CD14-positive monocyte (primary cell): ENCODE results near the gene ADAMTS15. TPM values are rescaled to one million over a fixed set of nuclear protein-coding genes. Genes with fewer than 3 reads are reported as not detected.

Experiments
- DNase-seq, 3 donors: peaks; one replicate each; pipeline ENCODE4 v3.0.0-alpha.2; 2011 to 2022
- H2AFZ ChIP-seq: 2 replicates; pipeline ENCODE4 v1.6.0; 2012; ENCODE audit warnings: mild to moderate bottlenecking, low read depth, low read length, inconsistent platforms; ENCODE audit not compliant: insufficient read depth, poor library complexity, severe bottlenecking
- H3K27ac ChIP-seq, 2 donors: 1 replicate in 1 of 2; 2 replicates in 1 of 2; pipeline ENCODE4 v1.5.1; 2012 to 2013; ENCODE audit warnings: low read length in 2 of 2, control low read depth in 1 of 2, inconsistent platforms in 1 of 2, low read depth in 1 of 2, mild to moderate bottlenecking in 1 of 2
- H3K27me3 ChIP-seq, 2 donors: one replicate each; pipeline versions ENCODE4 v1.6.0 to v1.6.1; 2011 to 2013; ENCODE audit warnings: low read length in 2 of 2; ENCODE audit not compliant: control insufficient read depth in 2 of 2, insufficient read depth in 2 of 2
- H3K36me3 ChIP-seq, 2 donors: replicated peaks in 1 of 2; 1 replicate in 1 of 2; 2 replicates in 1 of 2; pipeline versions ENCODE4 v1.5.1 to v1.6.1; 2012 to 2013; ENCODE audit warnings: low read length in 2 of 2, control low read depth in 1 of 2, inconsistent platforms in 1 of 2, mild to moderate bottlenecking in 1 of 2; ENCODE audit not compliant: insufficient read depth in 2 of 2, control insufficient read depth in 1 of 2
- H3K4me1 ChIP-seq, 2 donors: 1 replicate in 1 of 2; 2 replicates in 1 of 2; pipeline versions ENCODE4 v1.5.1 to v1.6.1; 2012 to 2013; ENCODE audit warnings: low read length in 2 of 2, control low read depth in 1 of 2, inconsistent platforms in 1 of 2, mild to moderate bottlenecking in 1 of 2, moderate library complexity in 1 of 2; ENCODE audit not compliant: insufficient read depth in 2 of 2, control insufficient read depth in 1 of 2
- H3K4me2 ChIP-seq: replicated peaks from 2 replicates; pipeline ENCODE3; 2012; ENCODE audit warnings: low read length, moderate library complexity, mild to moderate bottlenecking; ENCODE audit not compliant: poor library complexity, severe bottlenecking; ENCODE audit errors: extremely low read depth
- H3K4me3 ChIP-seq, 3 experiments: fragments of 200-600 bp in 1 of 3; sonication (generic) in 1 of 3; replicated peaks in 1 of 3; 1 replicate in 2 of 3; 2 replicates in 1 of 3; pipeline ENCODE4 v1.5.1; 2011 to 2013; ENCODE audit warnings: low read length in 3 of 3, mild to moderate bottlenecking in 3 of 3, control low read depth in 2 of 3, low read depth in 2 of 3, inconsistent platforms in 1 of 3, moderate library complexity in 1 of 3
- H3K79me2 ChIP-seq: 2 replicates; pipeline ENCODE4 v1.6.0; 2012; ENCODE audit warnings: mild to moderate bottlenecking, control low read depth, inconsistent platforms, low read length, moderate library complexity; ENCODE audit not compliant: insufficient read depth
- H3K9ac ChIP-seq: 2 replicates; pipeline ENCODE4 v1.6.0; 2017; ENCODE audit warnings: low read length, mild to moderate bottlenecking; ENCODE audit not compliant: insufficient read depth, poor library complexity, severe bottlenecking
- H3K9me3 ChIP-seq, 2 donors: replicated peaks in 1 of 2; 1 replicate in 1 of 2; 2 replicates in 1 of 2; pipeline versions ENCODE4 v1.5.1 to v1.6.1; 2012 to 2013; ENCODE audit warnings: low read length in 2 of 2, control low read depth in 1 of 2; ENCODE audit not compliant: control insufficient read depth in 1 of 2, insufficient read depth in 1 of 2
- H4K20me1 ChIP-seq: 2 replicates; pipeline ENCODE4 v1.6.0; 2012; ENCODE audit warnings: mild to moderate bottlenecking, low read length, control low read depth, moderate library complexity; ENCODE audit not compliant: insufficient read depth
- H3K27ac Mint-ChIP-seq, 7 donors: one replicate each; pipeline ENCODE4 v1.8.0; 2020; ENCODE audit warnings: mild to moderate bottlenecking in 7 of 7, mixed read lengths in 7 of 7, moderate library complexity in 6 of 7, inconsistent platforms in 2 of 7
- H3K27me3 Mint-ChIP-seq, 3 donors: one replicate each; pipeline ENCODE4 v1.8.0; 2021 to 2022; ENCODE audit warnings: low read depth in 3 of 3, mild to moderate bottlenecking in 3 of 3, mixed read lengths in 3 of 3, moderate library complexity in 3 of 3, inconsistent platforms in 1 of 3
- H3K36me3 Mint-ChIP-seq, 2 donors: one replicate each; pipeline ENCODE4 v1.8.0; 2020; ENCODE audit warnings: mixed read lengths in 2 of 2, inconsistent platforms in 1 of 2, mild to moderate bottlenecking in 1 of 2
- H3K4me1 Mint-ChIP-seq: one replicate; pipeline ENCODE4 v1.8.0; 2020; ENCODE audit warnings: mild to moderate bottlenecking, mixed read lengths
- H3K4me3 Mint-ChIP-seq, 2 donors: one replicate each; pipeline ENCODE4 v1.8.0; 2020; ENCODE audit warnings: mild to moderate bottlenecking in 2 of 2, mixed read lengths in 2 of 2, moderate library complexity in 1 of 2
- H3K9me3 Mint-ChIP-seq, 7 donors: one replicate each; pipeline ENCODE4 v1.8.0; 2020 to 2022; ENCODE audit warnings: mixed read lengths in 7 of 7, mild to moderate bottlenecking in 6 of 7, moderate library complexity in 6 of 7, inconsistent platforms in 2 of 7
- WGBS: methylation state at CpG from one replicate; pipeline ENCODE4 v1.1.5; 2013; ENCODE audit warnings: missing lambda C conversion rate; ENCODE audit not compliant: insufficient coverage; 5-methylcytosine and 5-hydroxymethylcytosine counted together
- intact Hi-C, 2 donors: fragments of 100-400 bp; cut with micrococcal nuclease; formaldehyde crosslinking; loops; one replicate each; pipeline versions ENCODE4 v1.15.0 to v1.15.1; 2023
- polyA plus RNA-seq, 3 donors: library from polyadenylated mRNA; depleted of rRNA in 1 of 3; unstranded in 2 of 3; stranded (reverse) in 1 of 3; fragments of 300-500 nt in 2 of 3; fragments of >200 nt in 1 of 3; fragmentation: Illumina TruSeq in 2 of 3; gene quantifications; 1 replicate in 2 of 3; 2 replicates in 1 of 3; pipeline ENCODE4 v1.2.3, GENCODE V29; 2012 to 2021
- TF ChIP-seq, protein P1 (sequence below): fragments of 200-600 bp; IDR thresholded peaks from one replicate; pipeline ENCODE4 v1.8.0; 2022; ENCODE audit warnings: antibody characterized with exemption, mild to moderate bottlenecking

The ADAMTS15 gene
- polyA plus RNA-seq, 3 donors = not detected

DNA sequence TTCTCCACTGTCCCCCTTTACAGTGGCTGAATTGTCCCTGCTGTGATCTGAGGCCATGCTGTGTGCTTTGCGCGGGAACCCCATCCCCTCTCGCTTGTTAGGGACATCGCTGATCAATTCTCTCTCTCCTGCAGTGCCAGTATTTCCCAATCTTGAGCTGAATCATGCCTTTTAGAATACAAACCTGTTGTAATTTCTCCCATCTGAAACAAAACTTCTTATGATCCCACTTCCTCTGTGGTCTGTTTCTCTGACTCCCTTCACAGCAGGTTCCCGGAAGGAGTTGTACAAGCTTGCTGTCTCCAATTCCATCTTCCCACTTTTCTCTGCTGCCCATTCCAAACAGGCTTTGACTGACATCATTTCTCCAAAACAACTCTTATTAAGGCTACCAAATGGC is 16.8 kb downstream of the ADAMTS15 start:
- Histone ChIP-seq H3K9me3 (no peaks in the 10 kb centered on the region), H3K4me1 (no peaks in the 10 kb centered on the region), H3K36me3 (no peaks in the 10 kb centered on the region), H2AFZ (no peak overlapping the region), H3K27ac (no peak overlapping the region), H3K9ac (no peak overlapping the region), H3K27me3 (no peaks in the 10 kb centered on the region), H3K4me3 (no peak overlapping the region), H3K79me2 (no peaks in the 10 kb centered on the region), H4K20me1 (no peaks in the 10 kb centered on the region), H3K4me2 (peak overlapping the region; percentile 3)
- DNase-seq = no peak
- no peak overlapping the region for H3K4me3 Mint-ChIP-seq
- no peaks in the 10 kb centered on the region for H3K36me3 Mint-ChIP-seq
- intact Hi-C loops = no loop called here
- H3K4me1 Mint-ChIP-seq = peaks cover 3% of the 10 kb centered on the region
- no peaks in the 10 kb centered on the region for H3K9me3 Mint-ChIP-seq
- 60% methylated on average over 5 of the region's 5 CpGs for WGBS
- H3K27me3 Mint-ChIP-seq = peaks cover 2 to 5% (median 3%) of the 10 kb centered on the region in 3 donors
- H3K27ac Mint-ChIP-seq = no peak overlapping the region
- TF ChIP-seq, protein P1, sequence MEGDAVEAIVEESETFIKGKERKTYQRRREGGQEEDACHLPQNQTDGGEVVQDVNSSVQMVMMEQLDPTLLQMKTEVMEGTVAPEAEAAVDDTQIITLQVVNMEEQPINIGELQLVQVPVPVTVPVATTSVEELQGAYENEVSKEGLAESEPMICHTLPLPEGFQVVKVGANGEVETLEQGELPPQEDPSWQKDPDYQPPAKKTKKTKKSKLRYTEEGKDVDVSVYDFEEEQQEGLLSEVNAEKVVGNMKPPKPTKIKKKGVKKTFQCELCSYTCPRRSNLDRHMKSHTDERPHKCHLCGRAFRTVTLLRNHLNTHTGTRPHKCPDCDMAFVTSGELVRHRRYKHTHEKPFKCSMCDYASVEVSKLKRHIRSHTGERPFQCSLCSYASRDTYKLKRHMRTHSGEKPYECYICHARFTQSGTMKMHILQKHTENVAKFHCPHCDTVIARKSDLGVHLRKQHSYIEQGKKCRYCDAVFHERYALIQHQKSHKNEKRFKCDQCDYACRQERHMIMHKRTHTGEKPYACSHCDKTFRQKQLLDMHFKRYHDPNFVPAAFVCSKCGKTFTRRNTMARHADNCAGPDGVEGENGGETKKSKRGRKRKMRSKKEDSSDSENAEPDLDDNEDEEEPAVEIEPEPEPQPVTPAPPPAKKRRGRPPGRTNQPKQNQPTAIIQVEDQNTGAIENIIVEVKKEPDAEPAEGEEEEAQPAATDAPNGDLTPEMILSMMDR = no peak

DNA sequence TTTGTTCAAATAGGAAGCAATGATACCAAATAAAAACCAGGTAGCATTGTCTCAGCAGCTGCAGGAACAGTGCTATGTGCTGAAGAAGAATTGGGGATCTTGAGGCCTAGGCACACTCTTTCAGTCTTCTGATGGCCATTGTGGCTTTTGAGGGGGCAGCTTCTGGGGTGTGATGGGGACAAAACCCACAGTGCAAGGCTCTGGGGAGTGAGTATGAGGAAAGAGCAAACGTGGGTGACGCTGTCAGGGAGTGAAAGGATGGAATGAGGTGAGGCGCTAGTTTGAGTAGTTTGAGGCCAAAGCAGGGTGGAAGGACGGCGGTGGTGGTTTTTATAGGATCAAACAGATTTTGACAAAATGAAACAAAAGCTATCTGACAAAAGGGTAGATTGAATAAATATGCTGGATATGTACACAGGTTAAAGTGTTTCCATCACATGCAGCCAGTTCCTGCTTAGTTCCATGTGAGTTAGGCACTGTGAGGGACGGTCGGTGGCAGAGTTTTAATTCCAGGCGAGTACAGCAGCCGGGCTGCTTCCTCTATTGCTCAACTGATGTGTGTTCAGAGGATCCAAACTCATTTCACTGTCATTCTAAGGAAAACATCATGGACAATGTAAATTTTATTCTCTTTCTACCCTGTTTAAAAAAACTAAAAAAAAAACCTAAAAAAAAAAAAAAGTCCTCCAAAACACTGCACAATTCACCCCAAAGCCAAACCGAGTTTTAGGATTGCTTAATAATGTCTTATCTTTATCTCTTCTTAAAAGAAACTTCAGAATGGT is 18.9 kb downstream of the ADAMTS15 start:
- H3K4me3 ChIP-seq = no peak overlapping the region
- H4K20me1 ChIP-seq = no peaks in the 10 kb centered on the region
- no peaks in the 10 kb centered on the region for H3K4me1 ChIP-seq
- no peaks in the 10 kb centered on the region for H3K27me3 ChIP-seq
- no peak overlapping the region for H3K27ac Mint-ChIP-seq
- TF ChIP-seq, protein P1 = no peak
- H3K27ac ChIP-seq = no peak overlapping the region
- peaks cover 3 to 5% (median 3%) of the 10 kb centered on the region in 3 donors for H3K27me3 Mint-ChIP-seq
- no peaks in the 10 kb centered on the region for H3K79me2 ChIP-seq
- H3K36me3 Mint-ChIP-seq = no peaks in the 10 kb centered on the region
- H2AFZ ChIP-seq = no peak overlapping the region
- WGBS = 74% methylated on average over 8 of the region's 10 CpGs
- no peak for DNase-seq
- peaks cover 3% of the 10 kb centered on the region for H3K4me1 Mint-ChIP-seq
- intact Hi-C loops = no loop called here
- no peaks in the 10 kb centered on the region for H3K9me3 ChIP-seq
- no peaks in the 10 kb centered on the region for H3K9me3 Mint-ChIP-seq
- H3K36me3 ChIP-seq = no peaks in the 10 kb centered on the region
- H3K4me2 ChIP-seq = no peak overlapping the region
- no peak overlapping the region for H3K9ac ChIP-seq
- H3K4me3 Mint-ChIP-seq = no peak overlapping the region
